MM.1S (cell line): ENCODE measurements around the gene RMI1.

Experiments
- DNase-seq: peaks from one replicate; pipeline ENCODE4 v3.0.0-alpha.2; 2015
- H2AFZ ChIP-seq: fragments of 300-600 bp; sonication (generic); 2 replicates; pipeline ENCODE4 v1.6.0; 2016; ENCODE audit warnings: antibody characterized with exemption, low read length
- H3F3A ChIP-seq: fragments of 300-600 bp; sonication (generic); 2 replicates; pipeline ENCODE4 v1.6.1; 2016; ENCODE audit warnings: mild to moderate bottlenecking, antibody characterized with exemption, low read length, moderate library complexity, mixed read lengths; ENCODE audit not compliant: insufficient read depth
- H3K27ac ChIP-seq: fragments of 300-600 bp; sonication (generic); 2 replicates; pipeline ENCODE4 v1.5.1; 2016; ENCODE audit warnings: mild to moderate bottlenecking, low read length
- H3K27me3 ChIP-seq: fragments of 300-600 bp; sonication (generic); replicated peaks from 2 replicates; pipeline ENCODE4 v1.6.0; 2016; ENCODE audit warnings: low read length; ENCODE audit not compliant: insufficient read depth
- H3K36me3 ChIP-seq: fragments of 300-600 bp; sonication (generic); replicated peaks from 2 replicates; pipeline ENCODE4 v1.6.1; 2016; ENCODE audit warnings: mild to moderate bottlenecking, low read length, mixed read lengths; ENCODE audit not compliant: insufficient read depth
- H3K4me1 ChIP-seq: fragments of 300-600 bp; sonication (generic); 2 replicates; pipeline ENCODE4 v1.6.1; 2016; ENCODE audit warnings: low read length, mixed read lengths
- H3K4me2 ChIP-seq: fragments of 300-600 bp; sonication (generic); 2 replicates; pipeline ENCODE4 v1.6.0; 2016; ENCODE audit warnings: low read depth, low read length
- H3K4me3 ChIP-seq: fragments of 300-600 bp; sonication (generic); 2 replicates; pipeline ENCODE4 v1.5.1; 2016; ENCODE audit warnings: low read length, mixed read lengths
- H3K79me2 ChIP-seq: fragments of 300-600 bp; sonication (generic); 2 replicates; pipeline ENCODE4 v1.6.1; 2016; ENCODE audit warnings: mixed run types, low read length, mixed read lengths
- H3K9ac ChIP-seq: fragments of 300-600 bp; sonication (generic); 2 replicates; pipeline ENCODE4 v1.6.1; 2016; ENCODE audit warnings: low read length, mixed read lengths
- H3K9me2 ChIP-seq: fragments of 300-600 bp; sonication (generic); replicated peaks from 2 replicates; pipeline ENCODE4 v1.6.1; 2016; ENCODE audit warnings: mild to moderate bottlenecking, low read length, mixed read lengths; ENCODE audit not compliant: insufficient read depth
- H3K9me3 ChIP-seq: fragments of 300-600 bp; sonication (generic); replicated peaks from 2 replicates; pipeline ENCODE4 v1.6.1; 2016; ENCODE audit warnings: mild to moderate bottlenecking, low read length, mixed read lengths; ENCODE audit not compliant: insufficient read depth
- H4K20me1 ChIP-seq: fragments of 300-600 bp; sonication (generic); 2 replicates; pipeline ENCODE4 v1.6.1; 2016; ENCODE audit warnings: mild to moderate bottlenecking, low read length, moderate library complexity, mixed read lengths; ENCODE audit not compliant: insufficient read depth
- EZH2 ChIP-seq: fragments of 300-600 bp; sonication (generic); optimal IDR thresholded peaks from 2 replicates; pipeline ENCODE3; 2017; ENCODE audit warnings: low read depth, mild to moderate bottlenecking, antibody characterized with exemption, low read length, mixed read lengths
- EZH2phosphoT487 ChIP-seq: fragments of 300-600 bp; sonication (generic); IDR thresholded peaks from 2 replicates; pipeline ENCODE4 v1.6.1; 2018; ENCODE audit warnings: antibody characterized with exemption, low read length
- TF ChIP-seq, protein P1 (sequence below): fragments of 300-600 bp; sonication (generic); IDR thresholded peaks from 2 replicates; pipeline ENCODE4 v1.5.1; 2016; ENCODE audit warnings: antibody characterized with exemption, low read length, mixed read lengths

The RMI1 gene

DNA sequence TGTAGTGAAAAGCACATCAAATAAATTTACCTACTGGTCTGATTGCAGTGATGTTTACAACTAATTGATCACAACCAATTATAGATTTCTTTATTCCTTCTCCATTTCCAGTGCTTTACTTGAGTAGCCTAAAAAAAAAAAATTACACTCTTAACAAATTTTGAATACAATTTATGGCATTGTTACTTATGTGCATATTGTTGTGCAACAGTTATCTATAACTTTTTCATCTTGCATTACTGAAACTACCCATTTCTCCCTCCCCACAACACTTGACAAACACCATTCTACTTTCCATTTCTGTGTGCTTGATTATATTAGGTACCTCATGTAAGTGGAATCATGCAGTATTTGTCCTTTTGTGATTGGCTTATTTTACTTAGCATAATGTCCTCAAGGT lies 12.3 kb downstream of the RMI1 start:
- Histone ChIP-seq H3K9ac (no peak overlapping the region), H2AFZ (no peak overlapping the region), H3K4me1 (no peaks in the 10 kb centered on the region), H3K79me2 (peaks cover 36% of the 10 kb centered on the region), H3K27me3 (no peaks in the 10 kb centered on the region), H3K9me3 (no peaks in the 10 kb centered on the region), H3F3A (no peaks in the 10 kb centered on the region), H3K4me2 (no peak overlapping the region), H3K36me3 (peaks cover 3% of the 10 kb centered on the region; the same call in 1 of the 2 replicates), H3K9me2 (no peaks in the 10 kb centered on the region), H4K20me1 (no peaks in the 10 kb centered on the region; the same call in 1 of the 2 replicates), H3K27ac (no peak overlapping the region), H3K4me3 (no peak overlapping the region)
- no peak for DNase-seq
- TF ChIP-seq EZH2phosphoT487 (no peak), EZH2 (no peak)
- TF ChIP-seq, protein P1, sequence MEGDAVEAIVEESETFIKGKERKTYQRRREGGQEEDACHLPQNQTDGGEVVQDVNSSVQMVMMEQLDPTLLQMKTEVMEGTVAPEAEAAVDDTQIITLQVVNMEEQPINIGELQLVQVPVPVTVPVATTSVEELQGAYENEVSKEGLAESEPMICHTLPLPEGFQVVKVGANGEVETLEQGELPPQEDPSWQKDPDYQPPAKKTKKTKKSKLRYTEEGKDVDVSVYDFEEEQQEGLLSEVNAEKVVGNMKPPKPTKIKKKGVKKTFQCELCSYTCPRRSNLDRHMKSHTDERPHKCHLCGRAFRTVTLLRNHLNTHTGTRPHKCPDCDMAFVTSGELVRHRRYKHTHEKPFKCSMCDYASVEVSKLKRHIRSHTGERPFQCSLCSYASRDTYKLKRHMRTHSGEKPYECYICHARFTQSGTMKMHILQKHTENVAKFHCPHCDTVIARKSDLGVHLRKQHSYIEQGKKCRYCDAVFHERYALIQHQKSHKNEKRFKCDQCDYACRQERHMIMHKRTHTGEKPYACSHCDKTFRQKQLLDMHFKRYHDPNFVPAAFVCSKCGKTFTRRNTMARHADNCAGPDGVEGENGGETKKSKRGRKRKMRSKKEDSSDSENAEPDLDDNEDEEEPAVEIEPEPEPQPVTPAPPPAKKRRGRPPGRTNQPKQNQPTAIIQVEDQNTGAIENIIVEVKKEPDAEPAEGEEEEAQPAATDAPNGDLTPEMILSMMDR, result no peak

- DNase-seq, result no peak
- Histone ChIP-seq H3K36me3 (peaks cover 5% of the 10 kb centered on the region; the same call in 1 of the 2 replicates), H3F3A (no peaks in the 10 kb centered on the region), H3K9me2 (no peaks in the 10 kb centered on the region), H3K4me1 (0 out of 2 replicates have a peak, but pooled peaks cover 2% of the 10 kb centered on the region), H3K9me3 (no peaks in the 10 kb centered on the region), H3K79me2 (peaks cover 18% of the 10 kb centered on the region), H3K4me2 (no peak overlapping the region), H2AFZ (no peak overlapping the region), H3K4me3 (no peak overlapping the region), H3K27ac (no peak overlapping the region), H4K20me1 (no peaks in the 10 kb centered on the region), H3K9ac (no peak overlapping the region), H3K27me3 (no peaks in the 10 kb centered on the region)
- TF ChIP-seq, protein P1, result no peak
- no peak for TF ChIP-seq EZH2
- no peak for TF ChIP-seq EZH2phosphoT487
Measured at GRCh38 chr9:83996126-83996525, 15.5 kb downstream of the RMI1 start.

DNA sequence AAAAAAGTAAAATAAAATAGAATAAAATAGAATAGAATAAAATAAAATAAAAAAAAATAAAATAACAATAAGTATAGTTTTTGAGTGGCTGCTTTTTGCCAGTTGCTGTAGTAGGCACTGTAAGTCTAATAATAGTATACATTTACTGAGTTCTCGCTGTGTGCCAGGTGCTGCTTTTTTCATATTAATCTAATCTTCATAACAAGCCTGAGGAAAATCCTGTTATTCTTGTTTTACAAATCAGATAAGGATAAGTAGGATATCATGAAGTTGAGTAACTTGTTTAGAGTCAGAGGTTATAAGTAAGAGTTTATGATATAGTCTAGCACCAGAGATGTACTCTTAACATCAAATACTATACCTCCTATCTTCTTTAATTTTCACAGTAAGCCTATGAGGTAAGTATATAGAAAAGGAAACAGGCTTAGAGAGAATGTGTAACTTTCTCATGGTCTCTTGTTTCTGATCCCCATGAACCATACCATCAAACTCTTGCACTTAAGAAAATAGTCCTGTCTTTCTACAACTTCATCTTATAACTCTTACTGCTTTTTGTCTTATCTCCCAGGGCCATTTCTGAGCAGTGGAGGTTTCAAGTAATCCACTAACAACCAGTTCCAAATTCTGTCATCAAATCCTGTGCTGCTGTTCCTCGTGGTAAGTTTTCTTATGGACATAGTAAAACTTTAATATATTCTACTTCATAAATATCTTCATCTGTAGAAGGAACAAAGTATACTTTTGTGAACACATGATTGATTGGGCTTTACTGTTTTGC lies 18.7 kb downstream of the RMI1 start:
- no peak overlapping the region for H3K9ac ChIP-seq
- H3K9me3 ChIP-seq, result no peaks in the 10 kb centered on the region
- no peak for DNase-seq

More for the DNA sequence above, 18.7 kb downstream of the RMI1 start:
- Histone ChIP-seq H4K20me1 (no peaks in the 10 kb centered on the region), H3K36me3 (peaks cover 5% of the 10 kb centered on the region; the same call in 1 of the 2 replicates), H3K79me2 (peaks cover 12% of the 10 kb centered on the region), H3K4me3 (no peak overlapping the region), H3K9me2 (no peaks in the 10 kb centered on the region), H3K27ac (no peak overlapping the region), H3K4me2 (no peak overlapping the region), H3F3A (no peaks in the 10 kb centered on the region; the same call in 1 of the 2 replicates), H3K27me3 (no peaks in the 10 kb centered on the region), H2AFZ (no peak overlapping the region), H3K4me1 (peaks cover 11% of the 10 kb centered on the region; the same call in 1 of the 2 replicates)
- TF ChIP-seq EZH2phosphoT487 (no peak), EZH2 (no peak)
